Measurements from ENCODE around the gene RFLNA.

DNA sequence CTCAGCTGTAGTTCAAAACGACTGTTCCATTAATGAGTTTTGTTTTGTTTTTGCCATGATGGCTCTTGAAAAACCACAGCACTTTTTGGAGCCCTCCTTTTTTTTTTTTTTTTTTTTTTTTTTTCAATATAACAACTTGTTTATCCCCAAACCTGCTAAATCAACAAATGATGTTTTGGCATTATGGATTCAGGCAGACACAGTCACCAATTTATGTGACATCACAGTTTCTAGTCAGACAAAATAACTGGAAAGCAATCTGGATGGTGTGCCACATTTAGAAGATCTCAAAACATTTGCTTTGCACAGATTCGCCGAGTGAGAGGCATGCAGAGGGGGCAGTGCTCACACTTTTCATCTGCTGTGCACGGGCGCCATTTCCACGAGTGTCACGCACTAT, 7.9 kb upstream of the RFLNA start:
- TF ChIP-seq, protein P1, sequence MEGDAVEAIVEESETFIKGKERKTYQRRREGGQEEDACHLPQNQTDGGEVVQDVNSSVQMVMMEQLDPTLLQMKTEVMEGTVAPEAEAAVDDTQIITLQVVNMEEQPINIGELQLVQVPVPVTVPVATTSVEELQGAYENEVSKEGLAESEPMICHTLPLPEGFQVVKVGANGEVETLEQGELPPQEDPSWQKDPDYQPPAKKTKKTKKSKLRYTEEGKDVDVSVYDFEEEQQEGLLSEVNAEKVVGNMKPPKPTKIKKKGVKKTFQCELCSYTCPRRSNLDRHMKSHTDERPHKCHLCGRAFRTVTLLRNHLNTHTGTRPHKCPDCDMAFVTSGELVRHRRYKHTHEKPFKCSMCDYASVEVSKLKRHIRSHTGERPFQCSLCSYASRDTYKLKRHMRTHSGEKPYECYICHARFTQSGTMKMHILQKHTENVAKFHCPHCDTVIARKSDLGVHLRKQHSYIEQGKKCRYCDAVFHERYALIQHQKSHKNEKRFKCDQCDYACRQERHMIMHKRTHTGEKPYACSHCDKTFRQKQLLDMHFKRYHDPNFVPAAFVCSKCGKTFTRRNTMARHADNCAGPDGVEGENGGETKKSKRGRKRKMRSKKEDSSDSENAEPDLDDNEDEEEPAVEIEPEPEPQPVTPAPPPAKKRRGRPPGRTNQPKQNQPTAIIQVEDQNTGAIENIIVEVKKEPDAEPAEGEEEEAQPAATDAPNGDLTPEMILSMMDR (IDR thresholded peaks at IDR 0.05): no peak
- TF ChIP-seq POLR2A (IDR thresholded peaks at IDR 0.05): no peak
- TF ChIP-seq EP300 (IDR thresholded peaks at IDR 0.05): no peak

Measured in tibial nerve (tissue), 4 donors.